ENCODE results near the gene CIDEA.
"Not testable (repeated sequence)": the region's sequence is repeated elsewhere in the genome, so short reads cannot be mapped to it uniquely, and the experiment has no call there.

CIDEA gene

GRCh38 chr18:12242658-12243260, 11.4 kb upstream of the CIDEA start:
- no peak for DNase-seq

GRCh38 chr18:12243272-12243671, 10.9 kb upstream of the CIDEA start:
- DNase-seq: not testable (repeated sequence)

DNA sequence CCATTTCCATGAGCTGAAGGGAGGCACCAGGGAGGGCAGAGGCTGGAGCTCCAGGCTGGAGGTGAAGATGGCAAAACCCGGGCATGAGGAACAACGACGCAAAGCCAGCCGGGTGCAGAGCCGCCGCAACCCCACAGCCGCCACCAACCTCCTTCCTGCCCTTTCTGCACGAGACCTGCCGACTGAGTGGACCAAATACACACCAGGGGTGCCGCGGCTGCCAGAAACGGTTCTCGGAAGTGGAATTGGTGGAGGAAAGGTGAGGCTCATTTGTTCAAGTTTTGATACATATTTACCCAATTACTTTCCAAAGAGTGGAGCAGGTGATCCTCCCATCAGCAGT, 8.4 kb upstream of the CIDEA start:
- no peak for DNase-seq

DNA sequence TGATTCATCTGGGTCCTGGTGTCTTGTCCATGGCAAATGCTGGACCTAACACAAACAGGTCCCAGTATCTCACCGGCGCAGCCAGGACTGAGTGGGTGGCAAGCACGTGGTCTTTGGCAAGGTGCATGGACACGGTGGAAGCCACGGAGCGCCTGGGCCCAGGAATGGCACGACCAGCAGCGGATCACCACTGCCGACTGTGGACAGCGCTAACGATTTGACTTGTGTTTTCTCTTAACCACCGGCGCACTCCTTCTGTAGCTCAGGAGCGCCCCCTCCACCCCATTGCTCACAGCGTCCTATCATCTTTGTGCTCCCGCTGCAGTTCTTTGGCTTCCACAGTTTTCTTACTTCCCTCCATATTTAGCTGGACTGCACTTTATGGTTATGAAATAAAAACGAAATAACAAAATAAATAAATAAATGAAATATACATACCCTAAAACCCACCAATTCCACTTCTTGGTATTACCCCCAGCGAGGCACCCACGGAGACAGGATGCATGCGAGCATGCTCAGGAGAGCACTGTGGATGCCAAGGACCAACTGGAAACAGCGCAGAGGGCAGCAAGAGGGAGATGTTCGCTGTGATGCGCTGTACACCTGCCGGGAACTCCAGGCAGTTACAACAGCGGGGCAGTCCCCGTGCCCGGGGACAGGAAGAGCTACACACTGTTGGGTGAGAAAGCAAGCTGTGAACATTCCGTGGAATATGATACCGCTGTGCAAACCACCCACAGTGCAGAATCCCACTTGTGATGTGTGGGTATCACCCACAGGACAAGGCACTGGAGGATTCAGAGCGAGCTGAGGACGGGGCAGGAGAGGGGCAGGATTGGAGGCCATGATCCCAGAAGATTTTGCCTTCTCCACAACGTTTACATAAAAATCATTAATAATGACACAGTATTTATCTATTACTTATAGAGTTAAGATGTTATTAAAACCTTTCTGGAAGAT, 7.0 kb upstream of the CIDEA start:
- no peak for DNase-seq

DNA sequence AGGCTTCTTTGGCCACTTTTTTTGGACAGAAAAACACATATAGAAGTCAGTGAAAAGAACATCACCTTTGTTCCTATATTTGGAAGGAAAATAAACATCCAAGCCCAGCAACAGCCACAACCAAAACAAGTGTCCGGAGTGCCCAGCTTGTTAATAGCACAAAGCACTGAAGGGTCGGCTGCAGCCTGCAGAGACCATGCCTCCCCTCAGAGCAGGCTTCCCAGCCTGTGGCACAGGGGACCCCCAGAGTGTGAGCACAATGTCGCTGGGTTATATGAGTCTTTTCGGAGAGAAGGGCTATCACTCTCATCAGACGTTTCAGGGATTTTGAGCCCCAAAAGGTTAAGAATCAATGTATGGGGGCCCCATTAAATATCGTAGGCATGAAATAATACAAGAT, 6.2 kb upstream of the CIDEA start:
- no peak for DNase-seq

- no peak for DNase-seq
These were observed 5.0 kb upstream of the CIDEA start for GRCh38 chr18:12248926-12249720.

DNA sequence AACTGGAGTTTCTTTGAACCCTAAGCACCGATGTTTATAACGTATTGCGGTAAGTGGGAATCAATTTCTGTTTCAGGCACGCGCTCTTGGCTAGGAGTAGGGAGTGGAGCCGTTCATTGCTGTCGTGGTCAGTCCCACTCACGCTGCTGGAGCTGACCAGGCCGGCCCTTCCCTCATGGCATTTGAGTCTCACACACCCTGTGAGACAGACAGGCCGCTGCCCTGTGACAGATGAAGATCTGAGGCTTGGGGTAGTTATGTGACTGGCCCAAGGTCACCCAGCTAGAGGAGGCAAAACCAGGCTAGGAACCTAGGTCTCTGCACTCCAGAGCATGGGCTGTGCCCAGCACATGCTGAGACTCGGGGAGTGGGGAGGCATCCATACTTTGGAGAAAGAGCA, 2.9 kb upstream of the CIDEA start:
- no peak for DNase-seq

- no peak for DNase-seq
These were observed 2.1 kb upstream of the CIDEA start for GRCh38 chr18:12252061-12252460.

DNA sequence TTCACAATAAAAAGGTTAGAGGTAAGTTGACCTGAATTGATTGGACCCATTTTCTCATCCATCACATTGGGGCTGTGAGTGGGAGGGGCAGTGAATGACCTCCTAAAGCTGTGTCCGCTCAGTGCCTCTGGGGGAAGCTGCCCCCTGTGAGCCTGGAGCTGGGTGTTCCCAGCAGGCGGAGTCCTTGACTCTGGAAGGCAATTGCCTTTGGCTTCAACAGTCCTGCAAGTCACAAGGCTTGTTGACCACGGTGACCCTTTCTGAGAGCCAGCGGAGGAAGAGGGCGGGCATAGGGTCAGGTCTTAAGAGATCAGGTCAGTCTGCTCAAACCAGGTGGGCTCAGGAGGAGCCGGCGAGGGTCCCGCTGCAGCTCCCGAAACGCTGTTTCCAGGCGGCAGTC, 1.1 kb upstream of the CIDEA start:
- DNase-seq: no peak

DNA sequence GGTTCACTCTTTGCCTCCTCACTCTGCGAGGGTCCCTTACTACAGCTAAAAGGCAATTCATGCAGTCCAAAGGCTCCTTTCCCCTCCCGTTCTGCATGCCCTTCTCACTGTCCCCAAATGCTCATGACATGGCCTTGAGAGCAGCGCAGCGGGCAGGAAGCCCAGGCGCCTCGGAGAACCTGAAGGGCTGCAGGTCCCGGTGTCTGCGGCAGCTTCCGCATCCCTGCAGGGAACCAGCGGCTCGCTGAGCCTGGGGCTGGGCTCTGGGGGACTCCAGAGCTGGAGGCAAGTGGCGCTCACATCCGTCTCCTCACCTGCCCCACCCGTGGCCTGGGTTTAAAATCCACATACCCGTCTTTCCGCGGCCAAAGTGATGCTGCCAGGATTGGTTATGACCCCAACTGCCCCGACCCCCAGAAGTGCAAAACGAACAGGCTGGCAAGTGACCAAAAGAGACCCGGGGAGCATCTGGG, 462 bp upstream of the CIDEA start:
- no peak for DNase-seq

DNA sequence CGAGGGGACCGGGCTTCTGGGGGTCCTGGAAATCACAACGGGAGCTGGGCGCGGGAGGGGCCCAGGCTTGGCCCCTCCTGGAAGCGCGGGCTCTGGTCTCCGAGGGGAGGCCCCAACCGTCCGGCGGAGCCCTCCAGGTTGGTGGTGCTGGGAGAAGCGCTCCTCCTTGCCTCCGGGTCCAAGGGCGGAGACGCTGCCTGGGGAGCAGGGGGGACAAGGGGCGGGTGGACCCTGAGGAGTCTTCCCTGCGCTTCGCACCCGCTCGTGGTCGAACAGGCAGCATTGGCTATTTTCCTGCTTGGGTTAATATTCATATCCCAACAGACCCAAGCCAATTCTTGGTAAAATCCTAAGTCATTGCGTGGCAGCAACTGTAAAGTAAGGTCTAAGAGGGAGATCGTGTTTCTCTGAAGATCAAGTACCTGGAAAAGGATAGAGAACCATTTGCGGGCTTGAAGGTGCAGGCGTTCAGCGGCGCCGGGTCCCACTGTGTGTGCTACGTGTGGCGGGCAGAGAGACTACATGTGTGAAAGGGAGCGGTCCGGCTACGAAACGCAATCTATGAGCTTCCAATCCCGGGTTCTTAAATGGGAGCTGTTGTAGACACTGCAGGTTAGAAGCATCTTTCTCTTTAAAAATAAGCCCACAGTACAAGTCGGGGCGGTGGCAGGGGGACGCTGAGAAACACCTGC, 805 bp downstream of the CIDEA start:
- no peak for DNase-seq

GRCh38 chr18:12255626-12256026, 1.5 kb downstream of the CIDEA start:
- no peak for DNase-seq

DNA sequence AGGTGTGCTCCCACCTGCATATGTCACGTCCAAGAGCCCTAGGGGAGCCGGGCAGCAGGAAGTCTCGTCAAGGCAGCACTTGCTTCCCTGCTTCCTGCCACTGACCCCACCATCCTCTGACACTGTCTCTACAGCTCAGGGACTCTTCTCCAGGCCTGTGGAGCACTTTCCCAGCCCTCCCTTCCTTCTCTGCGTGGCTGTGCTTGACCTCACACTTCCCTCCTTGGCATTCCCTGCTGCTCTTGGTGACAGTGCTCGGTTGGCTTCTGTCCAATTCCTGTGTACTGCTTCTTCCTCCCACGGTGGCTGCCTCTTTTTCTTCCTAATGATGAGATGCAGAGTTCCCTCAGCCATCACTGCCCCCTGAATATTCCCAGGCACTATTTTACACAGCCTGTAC, 2.8 kb downstream of the CIDEA start:
- DNase-seq: no peak

DNA sequence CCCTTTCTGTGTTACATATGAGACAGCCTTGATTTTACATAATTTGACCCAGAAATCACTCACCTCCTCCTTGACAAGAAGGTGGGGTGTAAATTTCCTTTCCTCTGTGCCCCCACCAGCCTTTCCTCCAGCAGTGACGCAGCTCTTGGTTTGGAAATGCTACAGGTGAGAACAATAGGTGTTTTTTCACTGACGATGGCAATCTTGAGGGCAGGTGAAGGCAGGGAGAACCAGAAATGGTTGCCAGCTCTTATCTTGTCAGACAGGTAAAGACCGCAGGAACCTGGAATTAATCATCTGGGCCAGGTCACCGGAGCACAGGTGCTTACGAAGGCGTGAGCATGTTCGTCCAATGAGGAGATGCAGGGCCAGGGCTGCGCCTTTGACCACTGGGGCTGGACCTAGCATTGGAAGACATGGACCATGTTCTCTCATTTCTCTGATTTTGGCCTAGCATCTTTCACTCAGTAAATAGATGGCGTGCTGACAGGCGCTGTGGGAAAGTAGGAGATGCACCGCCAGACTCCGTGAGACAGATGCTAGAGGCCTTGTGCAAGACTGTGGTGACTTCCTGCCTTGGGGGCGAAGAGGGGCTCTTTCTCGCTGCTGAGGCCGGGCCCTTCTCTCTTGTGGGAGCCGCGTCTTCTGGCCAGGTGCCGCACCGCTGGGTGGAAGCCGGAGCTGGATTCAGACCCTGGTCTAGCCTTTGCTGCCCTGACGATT, 4.0 kb downstream of the CIDEA start:
- DNase-seq: no peak

DNA sequence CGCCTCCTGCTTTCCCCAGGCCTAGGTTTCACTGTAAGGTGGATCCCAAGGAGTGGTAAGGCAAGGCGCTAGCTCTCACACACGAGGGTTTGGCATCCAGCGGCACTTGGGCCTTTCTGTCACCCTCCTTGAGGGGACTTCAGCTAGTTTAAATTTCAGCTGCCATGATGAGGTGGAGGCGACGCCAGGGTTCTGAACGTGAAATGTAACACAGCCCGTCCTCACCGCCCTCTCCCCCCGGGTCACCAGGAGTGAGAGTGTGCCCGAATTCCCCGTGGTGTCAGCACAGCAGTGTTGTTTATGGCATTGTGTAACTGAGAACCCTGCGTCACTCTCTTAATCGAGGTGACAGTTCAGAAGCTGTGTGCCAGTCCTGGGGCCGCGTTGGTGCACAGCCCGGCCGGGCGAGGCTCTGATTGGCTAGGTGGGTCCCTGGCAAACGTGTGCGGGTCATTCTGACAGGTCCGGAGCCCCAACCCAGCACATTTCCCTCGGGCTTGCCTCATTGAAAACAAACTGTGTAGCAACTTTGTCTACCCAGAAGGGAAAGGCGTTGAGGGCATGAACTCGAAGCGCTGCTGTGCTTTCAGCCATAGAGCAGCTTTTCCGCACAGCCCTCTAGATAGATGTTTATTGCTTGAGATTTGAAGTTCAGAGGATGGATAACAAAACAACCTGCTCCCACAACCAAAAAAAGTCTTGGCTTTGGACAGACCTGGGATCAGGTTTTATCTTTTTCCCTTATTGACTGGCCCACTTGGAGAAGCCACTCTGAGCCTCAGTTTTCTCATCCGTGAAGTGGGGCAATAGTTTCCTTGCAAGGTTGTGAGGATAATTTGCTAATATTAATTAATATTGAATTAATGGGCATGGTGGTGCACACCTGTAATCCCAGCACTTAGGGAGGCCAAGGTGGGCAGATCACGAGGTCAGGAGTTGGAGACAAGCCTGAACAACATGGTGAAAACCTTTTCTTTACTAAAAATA, 4.9 kb downstream of the CIDEA start:
- no peak for DNase-seq

DNA sequence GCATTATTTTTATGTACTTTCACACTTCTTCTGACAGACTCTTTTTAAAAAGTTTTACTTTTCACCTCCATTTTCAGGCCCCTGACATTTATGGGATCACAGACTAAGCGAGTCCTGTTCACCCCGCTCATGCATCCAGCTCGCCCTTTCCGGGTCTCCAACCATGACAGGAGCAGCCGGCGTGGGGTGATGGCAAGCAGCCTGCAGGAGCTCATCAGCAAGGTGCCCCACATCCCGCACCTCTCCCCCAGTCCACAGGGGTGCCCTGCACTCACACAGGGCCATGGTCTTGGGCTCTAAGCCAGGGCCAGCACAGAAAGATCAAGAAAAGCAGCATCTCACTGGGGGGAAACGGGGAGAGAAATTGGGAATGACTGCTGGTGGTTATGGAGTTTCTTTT, 8.6 kb downstream of the CIDEA start:
- DNase-seq: no peak

DNA sequence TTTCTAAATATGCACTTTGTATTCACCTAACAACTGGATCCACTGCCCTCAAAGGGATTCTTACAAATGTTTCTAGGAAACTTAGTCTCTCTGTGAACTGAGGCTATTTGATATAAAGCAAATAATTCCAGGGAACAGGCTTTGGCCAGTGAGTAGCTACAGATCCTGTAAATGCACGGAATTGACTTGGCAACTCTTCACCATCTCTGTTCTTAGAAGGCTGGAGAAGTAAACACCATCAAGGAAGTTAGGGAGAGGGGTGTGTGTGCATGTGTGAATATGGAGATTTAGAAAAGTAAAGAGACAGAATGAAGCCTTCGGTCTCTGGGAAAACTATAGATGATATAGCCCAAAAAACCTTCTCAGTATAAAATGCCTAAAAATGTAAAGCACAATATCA, 10.7 kb downstream of the CIDEA start:
- no peak for DNase-seq

DNA sequence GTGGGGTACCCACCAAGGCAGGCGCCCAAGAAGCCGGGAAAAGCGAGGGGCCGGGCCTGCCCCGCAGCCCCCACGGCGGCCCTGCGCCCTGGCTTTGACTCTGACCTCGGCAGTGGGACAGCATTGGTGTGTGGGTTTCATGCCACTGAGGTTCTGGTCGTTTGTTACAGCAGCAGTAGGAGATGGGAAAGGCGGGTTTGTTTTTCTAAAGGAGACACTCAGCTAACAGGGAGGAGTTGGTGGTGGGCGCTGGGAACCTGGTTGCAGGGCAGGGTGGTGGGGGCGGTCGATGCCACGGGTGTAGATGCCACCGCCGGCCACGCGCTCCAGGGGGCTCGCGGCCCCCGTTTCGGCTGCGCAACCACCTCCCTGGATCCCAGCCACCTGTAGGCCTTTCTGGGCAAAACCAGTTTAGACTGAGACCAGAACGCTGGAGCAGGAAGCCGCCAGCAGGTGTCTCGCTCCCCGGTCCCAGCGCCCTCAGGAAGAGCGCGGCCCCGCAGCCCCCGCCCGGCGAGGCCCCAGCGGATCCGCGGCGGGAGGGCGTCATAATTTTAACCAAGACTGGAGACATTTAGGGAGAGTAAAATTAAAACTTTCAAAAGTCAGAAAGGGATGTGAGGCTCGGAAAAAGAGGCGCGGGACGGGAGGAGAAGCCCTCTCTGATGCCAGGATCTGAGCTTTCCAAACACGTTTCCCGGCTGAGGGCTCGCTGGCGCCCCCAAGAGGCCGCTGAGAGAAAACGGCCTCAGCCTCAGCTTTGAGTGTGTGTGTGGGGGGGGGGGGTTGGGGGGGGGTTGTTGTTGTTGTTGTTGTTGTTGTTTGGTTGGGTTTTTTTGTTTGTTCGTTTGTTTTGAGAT, 17.4 kb downstream of the CIDEA start:
- peak; percentile 38 for DNase-seq

DNA sequence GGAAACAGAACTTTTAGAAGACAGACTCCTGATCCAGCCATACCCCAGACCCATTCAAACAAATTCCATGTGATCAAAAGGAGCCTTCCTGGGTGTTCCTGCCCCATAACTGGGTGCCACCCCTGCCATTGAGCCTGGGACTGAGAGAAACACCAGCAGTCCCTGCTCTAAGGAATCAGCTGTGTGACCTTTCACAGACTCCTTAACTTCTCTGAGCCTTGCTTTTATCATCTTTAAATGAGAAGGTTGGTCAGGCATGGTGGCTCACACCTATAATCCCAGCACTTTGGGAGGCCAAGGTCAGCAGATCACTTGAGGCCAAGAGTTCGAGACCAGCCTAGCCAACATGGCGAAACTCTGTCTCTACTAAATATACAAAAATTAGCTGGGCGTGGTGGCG, 20.6 kb downstream of the CIDEA start:
- DNase-seq: no peak
